Breast epithelium (tissue), 3 donors: Measurements from ENCODE around the gene CSMD2.

Source experiments
- POLR2AphosphoS5 ChIP-seq, 3 donors: sonication (generic); formaldehyde crosslinking; IDR thresholded peaks; one replicate each; pipeline ENCODE4 v1.6.1; 2017; ENCODE audit warnings: antibody characterized with exemption in 3 of 3
- TF ChIP-seq, protein P1 (sequence below), 3 donors: fragments of 450-650 bp; IDR thresholded peaks; one replicate each; pipeline ENCODE4 v1.5.1; 2016 to 2017; ENCODE audit warnings: antibody characterized with exemption in 3 of 3, mild to moderate bottlenecking in 3 of 3, moderate library complexity in 3 of 3

DNA sequence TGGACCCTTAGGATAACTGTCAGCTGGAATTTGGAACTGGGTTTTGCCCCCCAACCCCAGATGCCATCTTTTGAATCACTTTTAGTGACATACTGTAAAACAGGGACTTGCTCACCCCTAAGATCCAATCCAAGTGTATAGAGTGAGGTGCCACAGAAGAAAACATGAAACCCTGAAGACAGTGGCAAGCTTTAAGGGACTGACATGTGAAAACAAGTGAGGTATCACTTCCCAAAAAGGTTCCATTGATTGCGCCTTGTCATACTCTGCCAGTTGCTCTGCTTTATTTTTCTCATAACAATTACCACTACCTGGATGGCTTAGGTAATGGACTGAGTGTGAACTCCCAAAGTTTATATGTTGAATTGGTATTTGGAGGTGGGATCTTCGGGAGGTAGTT is 115.6 kb downstream of the CSMD2 start:
- TF ChIP-seq, protein P1, sequence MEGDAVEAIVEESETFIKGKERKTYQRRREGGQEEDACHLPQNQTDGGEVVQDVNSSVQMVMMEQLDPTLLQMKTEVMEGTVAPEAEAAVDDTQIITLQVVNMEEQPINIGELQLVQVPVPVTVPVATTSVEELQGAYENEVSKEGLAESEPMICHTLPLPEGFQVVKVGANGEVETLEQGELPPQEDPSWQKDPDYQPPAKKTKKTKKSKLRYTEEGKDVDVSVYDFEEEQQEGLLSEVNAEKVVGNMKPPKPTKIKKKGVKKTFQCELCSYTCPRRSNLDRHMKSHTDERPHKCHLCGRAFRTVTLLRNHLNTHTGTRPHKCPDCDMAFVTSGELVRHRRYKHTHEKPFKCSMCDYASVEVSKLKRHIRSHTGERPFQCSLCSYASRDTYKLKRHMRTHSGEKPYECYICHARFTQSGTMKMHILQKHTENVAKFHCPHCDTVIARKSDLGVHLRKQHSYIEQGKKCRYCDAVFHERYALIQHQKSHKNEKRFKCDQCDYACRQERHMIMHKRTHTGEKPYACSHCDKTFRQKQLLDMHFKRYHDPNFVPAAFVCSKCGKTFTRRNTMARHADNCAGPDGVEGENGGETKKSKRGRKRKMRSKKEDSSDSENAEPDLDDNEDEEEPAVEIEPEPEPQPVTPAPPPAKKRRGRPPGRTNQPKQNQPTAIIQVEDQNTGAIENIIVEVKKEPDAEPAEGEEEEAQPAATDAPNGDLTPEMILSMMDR (IDR thresholded peaks at IDR 0.05): no peak
- TF ChIP-seq POLR2AphosphoS5 (IDR thresholded peaks at IDR 0.05): no peak
